ENCODE results near the gene SSBP1. TPM values are rescaled to one million over a fixed set of nuclear protein-coding genes. Genes with fewer than 3 reads are reported as not detected.
A peak's percentile ranks its signal among the peaks of the same experiment; 100 is the strongest.

Gene SSBP1
- total RNA-seq, 1 donor, result 32.9 TPM

DNA sequence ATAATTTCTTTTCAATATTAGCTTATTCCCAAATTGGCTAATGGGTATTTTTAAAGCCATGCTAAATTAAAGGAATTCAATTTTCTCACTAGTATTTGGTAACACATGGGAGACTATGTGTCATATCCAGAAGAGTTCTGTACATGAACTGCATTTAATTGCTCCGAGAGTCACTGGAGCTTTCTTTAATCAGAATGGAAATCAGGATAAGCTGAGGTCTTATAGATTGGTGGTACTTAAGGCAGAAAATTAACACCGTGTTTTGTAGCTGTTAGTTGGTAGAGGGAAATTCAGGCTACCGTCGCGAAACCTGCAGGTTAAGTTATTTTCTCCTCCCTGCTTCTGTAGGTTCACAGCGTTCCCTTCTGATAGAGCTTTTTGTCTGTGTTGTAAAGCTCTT, 29.8 kb upstream of the SSBP1 start, which contains the start of gene WEE2:
WEE2 (plus strand) TSS at position 3 of the 400 bp plus-strand sequence. CDS start 406 bp downstream, outside the sequence.
- no peak for DNase-seq (ENCODE audit: low read depth in 2 of 3, low spot score in 2 of 3)

DNA sequence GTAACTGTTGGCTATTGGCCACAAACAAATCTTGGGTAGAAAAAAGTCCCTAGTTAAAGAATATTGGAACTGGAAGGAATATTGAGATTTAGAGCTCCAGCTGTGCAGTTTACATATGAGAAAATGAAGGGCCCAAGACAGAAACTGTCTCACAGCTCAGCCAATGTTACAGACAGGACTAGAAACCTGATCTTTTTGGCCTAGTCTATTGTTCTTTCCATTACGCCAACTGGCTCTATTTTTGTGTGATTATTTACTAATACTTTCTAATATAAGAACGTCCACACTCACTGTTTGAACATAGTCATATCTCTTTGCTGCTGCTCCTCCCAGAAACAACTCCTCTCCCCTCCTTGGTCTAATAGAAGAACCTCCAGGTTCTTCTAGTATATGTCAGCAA, 28.8 kb upstream of the SSBP1 start:
- no peak for DNase-seq (ENCODE audit: low read depth in 2 of 3, low spot score in 2 of 3)

DNA sequence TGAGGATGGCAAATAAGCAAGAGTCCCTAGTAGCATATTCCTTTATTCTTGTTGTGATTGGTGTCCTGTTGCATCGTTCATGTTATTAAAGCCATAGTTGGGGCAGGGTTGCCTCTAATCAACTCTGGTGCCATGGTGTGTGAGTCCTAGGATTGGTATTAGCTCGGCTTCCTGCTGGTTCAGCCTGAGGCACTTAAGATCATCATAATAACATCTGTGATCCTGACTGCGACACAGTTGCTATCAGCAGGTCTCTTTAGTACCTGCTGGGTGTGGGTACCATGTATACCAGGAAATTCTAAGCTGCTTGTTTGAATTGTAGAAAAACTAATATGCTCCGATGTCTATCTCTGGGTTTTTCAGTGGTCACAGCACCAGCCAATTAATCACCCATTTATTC, 28.4 kb upstream of the SSBP1 start:
- no peak for DNase-seq (ENCODE audit: low read depth in 2 of 3, low spot score in 2 of 3)

DNA sequence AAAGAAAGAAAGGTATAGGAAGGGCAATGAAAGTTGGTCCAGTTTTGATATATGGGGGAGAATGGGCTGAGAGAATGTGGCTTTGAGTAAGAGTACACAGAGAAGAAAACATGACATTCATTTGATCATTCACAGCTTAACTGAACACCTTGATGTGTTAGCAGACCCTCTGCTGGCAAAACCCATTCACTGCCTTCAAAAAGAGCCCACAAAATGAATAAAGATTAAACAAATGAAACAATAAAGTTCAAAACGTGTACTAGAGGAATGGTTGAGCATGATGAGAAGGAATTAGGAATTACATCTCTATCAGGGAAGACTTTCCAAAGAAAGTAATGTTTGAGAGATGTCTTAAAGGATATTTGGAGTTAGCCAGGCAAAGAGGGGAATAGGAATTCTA, 27.9 kb upstream of the SSBP1 start:
- DNase-seq (ENCODE audit: low read depth in 2 of 3, low spot score in 2 of 3), result peak in 1 of 3 donors; percentile 38

DNA sequence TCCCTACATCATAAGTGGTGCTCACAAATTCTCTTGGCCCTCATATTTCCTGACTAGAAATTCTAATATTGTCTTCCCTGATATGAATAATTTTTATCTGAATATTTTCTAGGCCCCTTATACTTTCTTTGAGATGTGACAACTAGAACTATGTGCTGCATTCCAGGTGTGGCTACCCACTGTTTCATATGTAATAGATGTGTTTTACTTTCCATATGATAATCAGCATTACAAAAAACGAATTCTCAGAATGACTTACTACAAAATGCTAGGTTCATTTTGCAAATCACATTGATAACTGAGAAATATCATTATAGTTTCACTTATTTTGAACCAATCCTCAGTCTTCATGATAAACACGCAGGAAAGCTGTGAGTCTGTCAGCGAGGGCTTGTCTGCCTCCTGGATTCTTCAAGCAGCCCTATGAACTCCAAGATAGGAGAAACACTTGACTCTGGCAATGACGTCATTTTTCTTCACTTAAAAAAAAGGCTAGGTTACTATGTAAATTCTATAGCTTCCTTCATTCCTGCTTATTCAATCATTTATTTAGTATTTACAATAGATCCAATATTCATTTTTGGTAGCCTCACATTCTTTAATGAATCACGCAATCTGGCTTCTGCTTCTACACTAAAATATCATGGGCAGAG, 25.4 kb upstream of the SSBP1 start:
- no peak for DNase-seq (ENCODE audit: low read depth in 2 of 3, low spot score in 2 of 3)

DNA sequence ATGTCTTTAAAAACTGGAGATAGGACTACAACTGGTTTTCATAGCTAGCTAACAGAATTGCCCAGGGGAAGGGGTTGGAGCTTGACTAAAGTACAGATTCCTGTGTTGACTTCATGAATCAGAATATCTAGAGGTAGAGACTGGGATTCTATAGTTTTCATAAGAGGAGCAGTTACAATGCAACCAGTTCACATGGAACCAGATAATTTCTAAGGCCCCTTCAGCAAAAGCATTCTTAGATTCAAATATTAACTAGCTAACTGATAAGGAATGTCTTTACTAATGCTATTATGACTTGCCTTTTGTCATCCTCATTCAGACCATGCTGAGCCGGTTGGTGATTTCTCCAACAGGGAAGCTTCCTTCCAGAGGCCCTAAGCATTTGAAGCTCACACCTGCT, 24.3 kb upstream of the SSBP1 start:
- no peak for DNase-seq (ENCODE audit: low read depth in 2 of 3, low spot score in 2 of 3)

DNA sequence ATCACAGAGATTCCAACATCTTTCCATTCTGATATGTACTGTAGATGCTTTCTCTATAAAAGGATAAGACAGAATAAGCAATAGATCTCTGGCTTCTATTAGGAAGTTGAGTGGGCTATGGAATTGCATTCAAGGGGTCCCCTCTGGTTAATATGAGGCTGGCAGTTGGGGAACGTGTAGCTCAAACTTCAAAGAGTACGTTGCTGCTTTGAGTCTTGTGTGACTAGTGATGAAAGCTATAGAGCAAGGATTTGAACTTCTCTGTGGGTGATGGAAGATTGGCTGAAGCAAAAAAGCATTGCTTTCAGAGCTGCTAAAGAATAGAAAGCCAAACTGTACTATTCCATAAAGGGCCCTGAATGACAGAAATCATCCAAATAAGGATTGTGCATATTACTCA, 23.6 kb upstream of the SSBP1 start:
- no peak for DNase-seq (ENCODE audit: low read depth in 2 of 3, low spot score in 2 of 3)

DNA sequence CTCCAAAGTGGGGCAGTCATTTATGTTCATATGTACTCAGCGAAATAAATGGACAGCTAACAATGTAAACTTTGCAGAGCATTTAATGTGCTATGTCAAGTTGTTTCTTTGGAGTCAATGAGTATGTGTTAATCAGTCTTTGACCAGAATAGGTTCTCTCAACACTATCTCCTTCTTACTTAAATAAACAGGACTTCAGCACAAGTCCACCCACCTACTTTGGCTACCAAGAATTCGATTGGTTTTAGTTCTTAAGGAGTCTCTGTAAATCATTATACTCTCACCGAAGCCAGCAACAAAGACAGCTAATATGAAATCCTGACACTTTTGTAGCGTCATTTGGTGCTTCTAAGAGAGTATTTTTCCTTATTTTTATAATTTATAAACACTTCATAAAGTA, 23.1 kb upstream of the SSBP1 start:
- DNase-seq (ENCODE audit: low read depth in 2 of 3, low spot score in 2 of 3), result no peak

DNA sequence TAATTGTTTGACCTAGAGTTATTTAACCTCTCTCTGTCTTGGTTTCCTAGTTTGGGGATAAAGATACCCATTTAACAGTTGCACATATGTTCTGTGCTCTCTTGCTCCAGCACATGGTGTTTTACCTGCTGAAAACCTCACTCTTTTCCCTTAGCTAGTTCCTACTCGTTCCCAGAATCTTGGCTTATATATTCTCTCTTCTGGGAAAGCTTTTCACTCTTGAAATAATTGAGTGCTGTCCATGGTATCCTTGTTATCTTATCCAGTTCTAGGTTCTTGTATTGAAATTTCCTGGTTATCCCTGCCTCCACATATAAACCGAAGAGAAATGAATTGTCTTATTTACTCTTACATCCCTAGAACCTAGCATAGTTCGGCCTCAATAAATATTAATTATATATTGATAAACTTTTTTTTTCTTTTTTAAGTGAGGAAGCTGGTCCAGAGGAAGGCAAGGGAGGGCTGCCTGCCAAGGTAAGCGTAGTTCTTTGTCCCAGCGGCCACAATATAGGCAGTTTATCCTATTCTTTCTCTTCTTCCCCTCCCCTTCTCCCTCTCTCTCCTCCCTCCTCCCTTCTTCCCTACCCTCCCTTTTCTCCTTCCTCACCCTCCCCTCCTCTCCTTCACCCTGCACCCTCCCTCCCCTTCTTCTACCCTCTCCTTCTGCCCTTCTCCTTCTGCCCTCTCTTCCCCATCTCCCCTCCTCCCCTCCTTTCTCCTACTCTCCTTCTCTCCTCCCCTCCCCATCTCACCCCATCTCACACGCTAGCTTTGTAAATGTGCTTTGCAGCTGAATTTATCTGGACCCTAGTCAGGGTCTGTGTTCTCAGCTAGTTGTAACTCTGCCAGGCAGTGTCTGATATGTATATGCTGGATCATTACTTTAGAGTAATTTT, 22.1 kb upstream of the SSBP1 start:
- DNase-seq (ENCODE audit: low read depth in 2 of 3, low spot score in 2 of 3), result no peak

DNA sequence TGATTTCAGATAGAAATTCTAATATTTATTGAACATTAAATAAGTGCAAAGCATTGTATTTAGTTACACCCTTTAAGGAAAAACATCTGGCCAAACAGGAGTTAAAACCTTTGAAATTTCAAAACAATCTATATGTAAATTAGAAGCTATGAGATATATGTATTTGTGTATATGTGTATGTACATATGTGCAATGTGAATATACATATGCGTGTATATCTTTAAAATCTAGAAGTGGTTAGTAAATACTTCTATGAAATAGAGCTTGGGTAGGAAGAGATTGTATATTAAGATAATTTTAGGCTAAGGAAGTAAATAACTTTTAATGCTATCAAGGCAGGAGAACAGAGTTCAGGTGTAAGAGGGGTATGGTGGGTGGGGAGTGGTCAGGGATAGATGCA, 20.7 kb upstream of the SSBP1 start:
- DNase-seq (ENCODE audit: low read depth in 2 of 3, low spot score in 2 of 3), result no peak

DNA sequence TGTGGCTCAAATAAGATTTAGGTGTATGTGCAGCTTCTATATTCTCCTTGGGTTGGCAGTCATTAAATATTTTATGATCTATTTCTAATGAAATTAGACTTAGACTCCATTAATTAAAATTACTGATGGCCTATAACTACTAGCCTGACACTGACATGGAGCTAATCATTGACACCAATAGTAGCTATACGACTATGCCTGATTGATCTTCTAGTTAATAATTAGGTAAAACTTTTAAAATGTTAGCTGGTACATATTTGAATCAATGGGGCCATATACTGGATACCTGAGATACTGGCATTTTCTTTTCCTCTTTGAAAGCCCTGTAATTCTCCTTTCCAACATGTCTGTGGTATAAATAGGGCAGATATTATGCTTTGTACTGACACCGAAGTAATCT, 15.6 kb upstream of the SSBP1 start:
- no peak for DNase-seq (ENCODE audit: low read depth in 2 of 3, low spot score in 2 of 3)

DNA sequence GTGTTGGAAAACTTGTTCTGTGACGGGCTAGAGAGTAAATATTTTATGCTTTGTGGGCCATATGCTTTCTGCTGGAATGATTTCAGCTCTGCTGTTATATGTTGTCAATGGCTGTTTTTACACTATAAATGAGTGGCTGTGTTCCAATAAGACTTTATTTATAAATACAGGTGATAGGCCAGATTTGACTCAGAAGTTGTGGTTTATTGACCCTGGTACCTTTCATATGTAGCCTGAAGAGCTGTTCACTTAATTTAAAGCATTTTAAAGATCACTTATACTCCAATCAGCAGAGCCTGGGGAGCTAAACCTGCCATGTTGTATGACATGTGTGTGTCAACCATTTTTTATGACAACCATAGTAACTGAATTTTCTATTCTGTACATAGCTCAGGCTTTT, 9.1 kb upstream of the SSBP1 start:
- DNase-seq (ENCODE audit: low read depth in 2 of 3, low spot score in 2 of 3), result no peak

DNA sequence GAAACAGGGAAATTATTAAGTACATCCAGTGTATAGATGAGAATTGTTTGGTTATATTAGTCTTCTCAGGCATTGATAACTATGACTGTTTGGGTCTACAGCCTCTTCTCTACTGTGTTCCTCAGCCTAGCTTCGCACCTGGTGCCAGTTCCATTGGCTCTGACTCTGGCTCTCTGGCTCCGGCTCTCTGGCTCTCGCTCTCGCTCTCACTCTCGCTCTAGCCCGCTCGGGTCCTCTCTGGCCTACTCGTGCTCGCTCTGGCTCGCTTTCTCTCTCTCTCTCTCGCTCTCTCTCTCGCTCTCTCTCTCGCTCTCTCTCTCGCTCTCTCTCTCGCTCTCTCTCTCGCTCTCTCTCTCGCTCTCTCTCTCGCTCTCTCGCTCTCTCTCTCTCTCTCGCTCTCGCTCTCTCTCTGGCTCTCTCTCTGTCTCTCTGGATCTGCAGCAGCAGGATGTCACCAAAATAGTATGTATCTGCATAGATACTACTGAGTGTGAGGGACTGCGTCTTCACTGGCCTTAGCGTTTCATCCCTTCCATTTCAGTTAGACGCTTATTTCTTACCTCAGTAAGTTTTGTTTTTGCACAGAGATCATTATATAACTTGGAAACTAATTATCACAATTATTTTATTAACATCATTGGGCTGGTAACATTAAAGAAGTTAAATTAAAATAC, 6.5 kb upstream of the SSBP1 start:
- no peak for DNase-seq (ENCODE audit: low read depth in 2 of 3, low spot score in 2 of 3)

DNA sequence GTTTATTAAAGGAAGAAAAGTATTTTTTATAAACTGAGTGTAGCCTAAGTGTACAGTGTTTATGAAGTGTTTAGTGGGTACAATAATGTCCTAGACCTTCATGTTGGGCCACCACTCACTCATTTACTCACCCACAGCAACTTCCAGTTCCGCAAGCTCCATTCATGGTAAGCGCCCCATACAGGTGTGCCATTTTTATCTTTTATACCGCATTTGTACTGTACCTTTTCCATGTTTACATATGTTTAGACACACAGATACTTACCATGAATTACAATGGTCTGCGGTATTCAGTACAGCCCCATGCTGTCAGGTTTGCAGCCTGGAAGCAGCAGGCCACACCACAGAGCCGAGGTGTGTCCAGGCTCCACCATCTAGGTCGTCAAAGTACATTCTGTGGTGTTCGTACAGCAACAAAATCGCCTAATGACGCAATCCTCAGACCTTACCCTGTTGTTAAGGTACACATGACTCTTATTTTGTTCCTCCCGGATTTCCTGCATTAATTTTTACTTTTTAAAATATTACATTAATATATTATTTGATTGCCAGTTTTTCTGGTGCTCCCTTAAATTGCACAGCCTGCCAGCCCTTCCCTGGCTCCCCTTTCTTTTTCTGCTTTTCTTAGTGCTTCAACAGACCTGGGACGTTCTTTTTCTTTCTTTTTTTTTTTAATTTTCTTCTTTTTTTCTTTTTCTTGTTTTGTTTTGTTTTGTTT, 881 bp upstream of the SSBP1 start:
- DNase-seq (ENCODE audit: low read depth in 2 of 3, low spot score in 2 of 3), result peak in 2 of 3 donors; percentile 9 to 19

DNA sequence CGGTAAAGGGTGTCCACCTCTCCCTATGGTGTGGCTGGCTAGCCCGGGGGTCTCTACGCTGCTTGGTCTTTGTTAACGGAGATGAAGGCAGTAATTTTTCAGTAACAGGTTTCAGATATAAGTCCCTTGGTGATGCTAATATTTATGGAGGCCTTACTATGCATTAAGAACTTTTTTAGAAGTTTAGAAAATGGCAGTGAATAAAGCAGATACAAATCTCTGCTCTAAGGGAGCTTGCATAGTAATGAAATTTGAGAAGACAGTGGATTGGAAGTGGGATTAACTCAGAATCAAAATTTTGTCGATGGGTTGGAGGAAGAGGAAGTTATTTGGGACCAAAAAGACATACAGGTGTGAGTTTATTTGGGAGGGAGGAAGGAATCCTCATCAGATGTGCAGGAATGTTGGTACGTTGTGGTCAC, 445 bp downstream of the SSBP1 start:
- no peak for DNase-seq (ENCODE audit: low read depth in 2 of 3, low spot score in 2 of 3)

DNA sequence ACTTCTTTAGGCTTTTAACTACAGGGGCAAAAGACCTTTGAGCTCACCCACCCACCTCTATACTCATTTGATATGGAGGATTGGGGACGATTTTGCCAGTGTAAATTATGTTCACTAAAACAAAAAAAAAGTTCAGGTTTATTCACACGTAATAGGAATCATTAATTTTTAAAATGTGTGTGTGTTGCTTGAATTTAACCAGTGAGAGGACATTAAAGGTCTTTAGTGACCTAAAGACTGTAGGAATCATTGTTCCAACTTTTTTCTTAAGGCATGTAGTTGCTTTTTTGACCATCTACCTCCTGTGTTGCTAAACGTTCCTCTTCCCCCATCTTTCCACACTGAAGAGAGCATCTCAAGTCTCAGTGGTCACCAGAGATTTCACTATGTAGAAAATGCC, 1.1 kb downstream of the SSBP1 start:
- DNase-seq (ENCODE audit: low read depth in 2 of 3, low spot score in 2 of 3), result no peak

DNA sequence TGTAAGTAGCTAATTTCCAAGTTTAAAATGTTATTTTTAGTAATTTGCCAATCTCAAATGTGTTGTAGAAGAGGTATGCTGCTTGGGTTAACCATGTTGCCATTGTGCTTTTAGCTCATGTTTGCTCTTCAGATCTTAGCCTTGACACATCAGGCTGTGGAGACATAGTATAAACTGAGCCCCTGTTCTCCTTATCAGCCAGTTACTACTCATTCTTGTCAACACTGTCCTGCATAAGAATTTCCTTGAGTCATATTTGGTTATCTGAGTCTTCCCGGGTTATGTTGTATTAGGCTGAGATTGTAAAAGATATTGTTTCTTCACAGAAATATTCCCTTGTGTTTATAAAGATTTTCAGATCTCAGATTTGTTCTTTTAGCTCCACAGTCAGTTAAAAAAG, 4.1 kb downstream of the SSBP1 start:
- DNase-seq (ENCODE audit: low read depth in 2 of 3, low spot score in 2 of 3), result no peak

DNA sequence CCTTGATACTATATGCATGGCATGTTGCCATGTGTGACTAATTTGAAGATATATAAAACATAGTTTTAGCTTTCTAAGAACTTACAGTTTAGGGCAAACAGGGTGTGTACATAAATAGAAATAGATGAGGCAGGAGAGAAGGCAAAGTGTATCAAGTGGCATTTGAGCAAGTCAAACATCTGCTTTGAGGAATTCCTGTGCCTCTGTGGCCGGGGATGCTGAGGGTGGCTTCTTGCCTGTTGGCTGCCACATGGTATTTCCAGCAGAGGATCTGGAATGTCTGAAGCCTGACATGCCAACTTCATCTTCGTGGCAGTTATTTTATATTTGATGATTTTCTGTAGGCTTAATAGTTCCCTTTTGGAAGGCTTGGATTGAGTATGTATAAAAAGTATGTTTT, 6.0 kb downstream of the SSBP1 start:
- DNase-seq (ENCODE audit: low read depth in 2 of 3, low spot score in 2 of 3), result no peak

DNA sequence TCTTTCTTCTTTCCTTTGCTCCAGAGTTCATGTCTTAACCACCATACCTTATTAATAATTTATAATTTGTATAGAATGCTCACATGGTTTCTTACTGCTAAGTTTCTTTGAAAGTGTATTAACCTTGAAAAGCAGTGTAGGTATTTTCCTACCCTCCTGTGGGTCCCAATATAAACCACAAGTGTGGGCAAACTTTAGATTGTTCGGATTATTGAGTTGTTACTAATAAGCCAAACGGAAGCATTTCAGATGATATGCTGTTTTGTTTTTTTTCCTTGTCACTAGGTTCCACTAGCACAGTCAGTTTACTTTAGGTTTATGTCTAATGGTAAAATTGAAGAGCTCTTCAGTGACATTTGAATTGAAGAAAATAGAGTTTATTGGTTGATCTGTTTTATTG, 10.2 kb downstream of the SSBP1 start:
- DNase-seq (ENCODE audit: low read depth in 2 of 3, low spot score in 2 of 3), result no peak

DNA sequence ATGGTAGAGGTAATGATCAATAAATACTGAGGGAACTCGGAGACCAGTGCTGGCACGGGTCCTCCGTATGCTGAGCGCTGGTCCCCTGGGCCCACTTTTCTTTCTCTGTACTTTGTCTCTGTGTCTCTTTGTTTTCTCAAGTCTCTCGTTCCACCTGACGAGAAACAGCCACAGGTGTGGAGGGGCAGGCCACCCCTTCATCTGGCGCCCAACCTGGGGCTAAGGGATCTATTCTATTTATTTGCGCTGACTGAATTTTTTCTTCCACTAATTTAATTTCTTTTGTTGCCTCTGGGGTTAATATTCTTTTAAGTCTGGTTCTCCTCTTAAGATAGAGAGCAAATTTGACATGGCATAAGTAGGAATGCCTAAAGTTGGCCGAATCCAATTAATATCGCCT, 13.7 kb downstream of the SSBP1 start:
- DNase-seq (ENCODE audit: low read depth in 2 of 3, low spot score in 2 of 3), result peak in 1 of 3 donors; percentile 35

DNA sequence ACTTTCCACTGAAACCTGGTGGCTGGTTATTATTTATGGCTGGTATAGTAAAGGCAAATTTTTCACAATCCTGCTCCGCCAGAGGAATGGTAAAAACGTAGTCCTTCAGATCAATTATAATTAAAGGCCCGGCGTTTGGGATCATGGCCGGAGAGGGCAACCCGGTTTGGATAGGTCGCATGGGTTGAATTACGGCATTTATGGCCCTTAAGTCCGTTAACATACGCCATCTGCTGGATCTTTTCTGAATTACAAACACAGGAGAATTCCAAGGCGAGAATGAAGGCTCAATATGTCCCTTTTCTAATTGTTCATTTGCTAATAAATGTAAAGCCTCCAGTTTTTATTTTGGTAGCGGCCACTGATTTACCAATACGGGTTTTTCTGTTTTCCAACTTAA, 14.5 kb downstream of the SSBP1 start:
- DNase-seq (ENCODE audit: low read depth in 2 of 3, low spot score in 2 of 3), result peak in 1 of 3 donors; percentile 11
